OCI-LY3 (cell line): Measurements from ENCODE around the gene KCNK18.

Experiments used
- EZH2phosphoT487 ChIP-seq: fragments of 200-600 bp; shearing (Covaris generic); IDR thresholded peaks from 2 replicates; pipeline ENCODE4 v1.6.1; 2018; ENCODE audit warnings: antibody characterized with exemption, mixed run types, low read depth
- TF ChIP-seq, protein P1 (sequence below): fragments of 200-600, 300-600 bp; sonication (generic); IDR thresholded peaks from 2 replicates; pipeline ENCODE4 v1.5.1; 2014; ENCODE audit warnings: antibody characterized with exemption, low read length, low read depth

GRCh38 chr10:117214401-117214800, 17.1 kb downstream of the KCNK18 start:
- TF ChIP-seq, protein P1, sequence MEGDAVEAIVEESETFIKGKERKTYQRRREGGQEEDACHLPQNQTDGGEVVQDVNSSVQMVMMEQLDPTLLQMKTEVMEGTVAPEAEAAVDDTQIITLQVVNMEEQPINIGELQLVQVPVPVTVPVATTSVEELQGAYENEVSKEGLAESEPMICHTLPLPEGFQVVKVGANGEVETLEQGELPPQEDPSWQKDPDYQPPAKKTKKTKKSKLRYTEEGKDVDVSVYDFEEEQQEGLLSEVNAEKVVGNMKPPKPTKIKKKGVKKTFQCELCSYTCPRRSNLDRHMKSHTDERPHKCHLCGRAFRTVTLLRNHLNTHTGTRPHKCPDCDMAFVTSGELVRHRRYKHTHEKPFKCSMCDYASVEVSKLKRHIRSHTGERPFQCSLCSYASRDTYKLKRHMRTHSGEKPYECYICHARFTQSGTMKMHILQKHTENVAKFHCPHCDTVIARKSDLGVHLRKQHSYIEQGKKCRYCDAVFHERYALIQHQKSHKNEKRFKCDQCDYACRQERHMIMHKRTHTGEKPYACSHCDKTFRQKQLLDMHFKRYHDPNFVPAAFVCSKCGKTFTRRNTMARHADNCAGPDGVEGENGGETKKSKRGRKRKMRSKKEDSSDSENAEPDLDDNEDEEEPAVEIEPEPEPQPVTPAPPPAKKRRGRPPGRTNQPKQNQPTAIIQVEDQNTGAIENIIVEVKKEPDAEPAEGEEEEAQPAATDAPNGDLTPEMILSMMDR = no peak
- no peak for TF ChIP-seq EZH2phosphoT487
